Effector memory CD4-positive, alpha-beta T cell (primary cell): ENCODE data around the gene LPAR5.

Experiments used
- DNase-seq, 3 donors: peaks; one replicate each; pipeline ENCODE4 v3.0.0-alpha.2; 2020
- H3K27ac ChIP-seq: 2 replicates; pipeline ENCODE4 v1.7.0; 2013; ENCODE audit warnings: mild to moderate bottlenecking, low read length, moderate library complexity; ENCODE audit not compliant: insufficient read depth, poor library complexity, severe bottlenecking
- H3K27me3 ChIP-seq: replicated peaks from 2 replicates; pipeline ENCODE4 v1.7.0; 2013; ENCODE audit warnings: mild to moderate bottlenecking, low read length; ENCODE audit not compliant: insufficient read depth, control insufficient read depth, poor library complexity, severe bottlenecking
- H3K36me3 ChIP-seq: 2 replicates; pipeline ENCODE4 v1.7.0; 2013; ENCODE audit warnings: mild to moderate bottlenecking, low read length, moderate library complexity; ENCODE audit not compliant: control insufficient read depth, insufficient read depth
- H3K4me1 ChIP-seq: 2 replicates; pipeline ENCODE4 v1.7.0; 2013; ENCODE audit warnings: low read length, mild to moderate bottlenecking; ENCODE audit not compliant: control insufficient read depth, insufficient read depth, poor library complexity, severe bottlenecking
- H3K4me3 ChIP-seq: 2 replicates; pipeline ENCODE4 v1.7.0; 2013; ENCODE audit warnings: low read length, low read depth, mild to moderate bottlenecking; ENCODE audit not compliant: insufficient read depth, poor library complexity, severe bottlenecking
- H3K9me3 ChIP-seq: 2 replicates; pipeline ENCODE4 v1.7.0; 2013; ENCODE audit warnings: mild to moderate bottlenecking, low read length, moderate library complexity; ENCODE audit not compliant: control insufficient read depth
- total RNA-seq, 3 donors: gene quantifications; one replicate each; lab custom pipeline; 2026; lab: John Stamatoyannopoulos, UW

Gene LPAR5
- 3.8 to 6.6 (median 4.3) reads per million in 3 donors for total RNA-seq

DNA sequence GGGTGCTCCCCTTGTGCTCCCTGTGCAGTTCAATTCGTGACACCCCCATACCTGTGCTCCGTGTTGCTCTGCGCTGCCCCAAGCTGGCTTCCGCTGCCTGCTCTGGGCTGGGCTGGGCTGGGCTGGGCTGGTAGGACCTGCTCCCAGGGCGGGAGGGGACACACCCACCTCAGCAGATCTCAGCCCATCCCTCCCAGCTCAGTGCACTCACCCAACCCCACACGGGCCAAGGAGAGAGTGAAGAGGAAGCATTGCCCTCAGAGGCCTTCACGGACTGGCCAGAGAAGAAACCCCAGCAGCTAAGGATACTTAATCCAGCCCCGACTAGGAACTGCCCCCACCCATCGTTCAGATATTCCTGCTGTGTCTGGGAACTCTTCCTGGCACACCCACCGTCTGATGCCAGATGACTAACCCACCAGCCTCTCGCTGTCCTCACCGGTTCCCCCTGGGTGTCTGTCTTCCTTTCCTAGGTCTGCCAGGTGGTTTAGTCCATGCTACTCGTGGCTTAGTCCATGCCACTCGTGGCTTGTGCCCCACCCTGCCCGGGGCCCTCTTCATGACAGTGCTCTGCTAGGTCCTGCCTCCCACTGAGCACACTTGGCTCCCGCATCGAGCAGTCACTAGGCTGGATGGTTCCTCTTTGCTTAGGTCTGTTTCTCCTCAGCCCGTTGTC lies at the start of gene LPAR5:
TSS of gene LPAR5 (minus strand) at position 104 of the 676 bp plus-strand sequence. CDS start 14,711 bp downstream, outside the sequence.
- Histone ChIP-seq H3K27me3 (no peaks in the 10 kb centered on the region), H3K27ac (peak within 1 kb of the TSS; percentile 46)
- no peak for DNase-seq

DNA sequence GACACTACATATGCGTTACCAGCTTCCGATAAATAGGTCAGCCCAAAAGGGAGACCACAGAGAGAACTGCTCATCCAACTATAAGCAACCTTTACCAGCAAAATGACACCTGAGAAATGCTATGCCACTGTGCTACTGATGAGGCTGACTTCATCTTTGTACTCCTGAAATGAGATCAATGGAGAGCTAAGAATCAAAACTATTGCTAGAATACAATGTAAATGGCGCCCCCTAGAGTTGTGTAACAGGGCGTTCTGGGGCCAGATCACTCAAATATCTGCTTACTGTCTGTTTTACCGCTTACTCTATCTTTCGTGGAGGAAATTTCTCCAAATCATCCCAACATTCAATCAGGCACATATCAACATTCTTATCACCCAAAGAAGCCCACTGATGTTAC lies 48.9 kb upstream of the LPAR5 start:
- DNase-seq: no peak

More for the DNA sequence above, at the start of gene LPAR5:
- H3K4me3 ChIP-seq: peak within 1 kb of the TSS; percentile 29
- no peaks in the 10 kb centered on the region for H3K36me3 ChIP-seq
- H3K4me1 ChIP-seq: peaks cover 30% of the 10 kb centered on the region
- H3K9me3 ChIP-seq: no peaks in the 10 kb centered on the region

DNA sequence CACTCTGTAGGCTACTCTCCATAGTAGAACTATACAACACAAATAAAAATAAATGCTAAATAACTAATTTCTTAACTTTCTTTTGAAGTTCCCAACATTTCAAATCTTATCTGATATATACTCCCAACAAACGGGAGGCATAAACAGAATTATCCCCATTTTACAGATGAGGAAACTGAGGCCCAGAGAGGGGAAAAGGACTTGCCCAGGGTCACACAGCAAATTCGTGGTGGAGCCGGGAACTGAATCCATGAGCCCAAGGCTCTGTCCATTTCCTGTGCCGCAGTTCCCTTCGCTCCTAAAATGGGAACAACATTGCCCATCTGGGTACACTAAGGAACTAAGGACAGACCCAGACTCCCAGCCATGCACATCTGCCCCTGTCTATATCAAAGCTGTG lies 41.2 kb upstream of the LPAR5 start:
- no peaks in the 10 kb centered on the region for H3K9me3 ChIP-seq
- DNase-seq: no peak
- peaks cover 85% of the 10 kb centered on the region for H3K36me3 ChIP-seq
- no peaks in the 10 kb centered on the region for H3K27me3 ChIP-seq
- H3K27ac ChIP-seq: no peak overlapping the region
- no peaks in the 10 kb centered on the region for H3K4me1 ChIP-seq
- no peak overlapping the region for H3K4me3 ChIP-seq

More for the DNA sequence above, 48.9 kb upstream of the LPAR5 start:
- Histone ChIP-seq H3K4me1 (peaks cover 13% of the 10 kb centered on the region), H3K27me3 (no peaks in the 10 kb centered on the region), H3K27ac (no peak overlapping the region), H3K36me3 (peaks cover 11% of the 10 kb centered on the region), H3K4me3 (no peak overlapping the region), H3K9me3 (no peaks in the 10 kb centered on the region)

DNA sequence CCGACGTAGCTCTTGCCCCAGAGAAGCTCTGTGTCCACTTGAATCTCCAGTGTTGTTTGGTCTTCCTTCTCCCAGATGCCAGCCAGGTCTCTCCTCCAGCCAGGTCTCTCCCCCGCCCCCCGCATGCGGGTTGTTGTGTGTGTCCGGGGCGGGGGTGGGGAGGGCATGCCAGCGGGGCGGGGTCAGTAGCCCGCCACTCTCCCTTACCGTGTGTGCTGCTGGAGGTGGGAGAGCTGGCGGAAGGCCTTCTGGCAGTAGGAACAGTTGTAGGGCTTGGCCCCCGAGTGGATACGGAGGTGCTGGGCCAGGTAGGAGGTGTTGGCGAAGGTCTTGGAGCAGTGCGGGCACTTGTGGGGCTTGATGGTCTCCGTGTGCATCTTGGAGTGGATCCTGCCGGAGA lies 36.4 kb upstream of the LPAR5 start:
- DNase-seq: no peak
- no peak overlapping the region for H3K27ac ChIP-seq
- no peaks in the 10 kb centered on the region for H3K4me1 ChIP-seq
- H3K27me3 ChIP-seq: no peaks in the 10 kb centered on the region
- H3K4me3 ChIP-seq: no peak overlapping the region
- H3K36me3 ChIP-seq: peaks cover 99% of the 10 kb centered on the region
- no peaks in the 10 kb centered on the region for H3K9me3 ChIP-seq

DNA sequence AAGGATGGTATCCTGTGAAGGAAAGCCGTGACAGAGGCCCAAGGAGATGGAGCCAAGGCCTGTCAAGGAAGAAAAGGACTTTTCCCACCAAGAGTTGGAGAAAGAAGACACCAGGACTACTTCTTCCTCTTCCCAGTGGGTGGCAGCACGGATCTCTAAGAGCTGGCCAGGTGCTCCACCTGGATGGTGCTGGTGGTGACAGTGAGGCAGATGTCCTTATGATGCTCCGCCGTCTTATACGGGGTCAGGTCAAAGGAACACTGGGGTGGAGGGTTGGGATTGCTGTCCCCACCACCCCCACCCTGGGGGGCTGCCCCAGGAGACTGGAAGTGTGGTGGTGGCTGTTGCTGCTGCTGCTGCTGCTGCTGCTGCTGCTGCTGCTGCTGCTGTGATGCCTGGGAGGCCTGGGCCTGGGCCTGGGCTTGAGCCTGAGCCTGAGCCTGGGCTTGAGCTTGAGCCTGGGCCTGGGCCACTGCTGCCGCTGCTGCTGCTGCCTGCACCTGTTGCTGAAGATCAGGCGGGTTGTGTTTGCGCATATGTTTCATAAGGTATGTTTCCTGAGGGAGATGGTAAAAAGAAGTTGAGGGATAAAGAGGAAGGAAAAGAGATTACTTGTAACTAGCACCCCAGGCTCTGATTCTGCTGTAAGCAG lies 31.9 kb upstream of the LPAR5 start:
- H3K36me3 ChIP-seq: peaks cover 57% of the 10 kb centered on the region
- no peak for DNase-seq

DNA sequence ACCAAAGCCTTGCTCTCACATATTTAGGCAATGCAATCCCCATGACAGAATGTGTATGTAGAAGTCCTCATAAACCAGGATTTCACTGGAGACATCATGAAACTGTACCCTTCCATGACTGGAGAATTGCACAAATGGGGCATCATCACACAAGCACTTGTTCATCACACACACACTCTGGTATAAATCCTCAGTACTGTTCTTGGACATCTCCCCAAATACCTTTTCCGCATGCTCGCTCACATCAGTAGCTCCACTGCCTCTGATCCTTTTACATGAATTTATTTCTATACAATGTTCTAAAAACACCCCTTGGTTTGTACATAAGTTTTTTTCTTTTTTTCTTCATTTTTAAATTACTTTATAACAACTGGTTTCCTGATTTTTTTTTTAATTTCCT lies 30.5 kb upstream of the LPAR5 start:
- H3K4me3 ChIP-seq: no peak overlapping the region
- H3K4me1 ChIP-seq: peaks cover 17% of the 10 kb centered on the region
- DNase-seq: no peak
- H3K27ac ChIP-seq: no peak overlapping the region
- no peaks in the 10 kb centered on the region for H3K9me3 ChIP-seq
- H3K27me3 ChIP-seq: no peaks in the 10 kb centered on the region
- peaks cover 42% of the 10 kb centered on the region for H3K36me3 ChIP-seq

More for the DNA sequence above, 31.9 kb upstream of the LPAR5 start:
- no peak overlapping the region for H3K27ac ChIP-seq
- no peak overlapping the region for H3K4me3 ChIP-seq
- H3K9me3 ChIP-seq: no peaks in the 10 kb centered on the region
- no peaks in the 10 kb centered on the region for H3K27me3 ChIP-seq
- peaks cover 5% of the 10 kb centered on the region for H3K4me1 ChIP-seq

DNA sequence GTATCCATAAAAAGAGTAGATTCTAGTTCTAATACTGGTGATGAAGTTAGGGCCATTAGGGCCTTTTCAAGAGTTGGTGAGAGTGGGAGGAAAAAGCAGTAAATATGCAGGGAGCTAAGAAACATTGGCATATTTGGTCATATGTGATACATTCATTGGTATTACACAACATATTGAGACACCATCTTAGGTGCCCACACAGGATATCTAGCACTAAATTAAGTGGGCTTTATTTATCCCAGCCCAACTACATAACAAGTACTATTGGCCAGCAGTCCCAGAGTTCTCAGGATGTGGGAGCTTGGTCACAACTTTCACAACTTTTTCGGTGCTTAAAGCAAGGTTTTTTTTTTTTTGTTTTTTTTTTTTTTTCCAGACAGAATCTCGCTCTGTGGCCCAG lies 29.1 kb upstream of the LPAR5 start:
- H3K27ac ChIP-seq: no peak overlapping the region
- no peak overlapping the region for H3K4me3 ChIP-seq
- peaks cover 30% of the 10 kb centered on the region for H3K36me3 ChIP-seq
- peaks cover 17% of the 10 kb centered on the region for H3K4me1 ChIP-seq
- no peak for DNase-seq
- H3K27me3 ChIP-seq: no peaks in the 10 kb centered on the region
- H3K9me3 ChIP-seq: no peaks in the 10 kb centered on the region

DNA sequence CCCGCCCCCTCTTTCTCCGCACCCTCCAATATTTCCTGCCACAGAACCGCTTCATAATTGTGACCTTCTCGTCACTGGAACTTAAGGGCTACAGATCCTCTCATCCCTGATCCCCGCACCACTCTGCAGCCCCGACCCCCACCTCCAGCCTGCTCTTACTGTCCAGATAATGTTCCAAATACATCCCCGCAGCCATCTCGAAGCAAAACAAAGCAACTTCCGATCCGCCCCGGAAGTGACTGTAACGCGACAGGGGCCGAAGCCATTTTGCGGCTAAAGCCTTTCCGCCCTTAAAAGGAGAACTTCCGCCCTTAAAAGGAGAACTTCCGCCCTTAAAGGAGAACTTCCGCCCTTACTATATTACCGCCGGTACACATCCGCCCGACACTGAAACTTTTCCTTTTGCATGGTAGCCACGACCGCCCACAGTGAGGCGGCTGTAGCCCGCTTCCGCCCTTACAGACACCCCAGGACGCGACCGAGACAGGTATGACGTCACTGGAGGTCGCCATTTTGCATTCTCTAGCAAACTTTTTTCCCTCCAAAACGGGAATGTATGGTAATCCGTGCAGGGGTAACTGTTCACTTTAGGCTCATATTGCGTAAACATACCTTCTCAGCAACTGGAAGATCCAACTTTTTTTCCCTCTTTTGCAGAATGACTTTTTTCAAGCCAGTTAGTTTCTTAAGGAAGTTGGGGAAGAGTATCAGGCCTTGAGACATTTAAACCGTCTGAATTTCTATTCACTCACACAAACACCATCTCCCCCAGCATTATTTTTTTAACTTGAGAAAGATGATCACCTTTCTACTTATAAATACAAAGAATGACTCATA lies 27.4 kb upstream of the LPAR5 start, which contains the start of gene ING4:
TSS of gene ING4 (minus strand) at position 214 of the 837 bp plus-strand sequence. CDS start at position 196, 18 bp downstream.
- Histone ChIP-seq H3K27me3 (no peaks in the 10 kb centered on the region), H3K27ac (peak within 1 kb of the TSS; percentile 87), H3K36me3 (peaks cover 15% of the 10 kb centered on the region), H3K9me3 (no peaks in the 10 kb centered on the region), H3K4me1 (peaks cover 17% of the 10 kb centered on the region), H3K4me3 (peak within 1 kb of the TSS; percentile 97)
- DNase-seq: peak; percentile 93 to 96 (median 94)

DNA sequence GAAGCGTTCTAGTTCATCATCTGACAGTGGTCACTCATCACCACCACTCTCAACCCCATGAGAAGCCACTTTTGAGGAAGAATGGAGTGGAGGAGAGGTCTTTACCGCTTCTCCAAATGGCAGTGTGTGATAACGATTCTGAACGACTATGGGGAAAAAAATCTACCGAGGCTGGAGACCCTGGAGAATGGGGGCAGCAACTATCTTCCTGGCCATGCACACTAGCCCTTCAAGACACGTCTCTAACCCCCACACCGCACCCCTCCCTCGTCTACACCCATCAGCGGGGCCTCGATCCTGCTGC lies 26.8 kb upstream of the LPAR5 start:
- Histone ChIP-seq H3K27ac (peak overlapping the region; percentile 87), H3K9me3 (no peaks in the 10 kb centered on the region), H3K36me3 (peaks cover 11% of the 10 kb centered on the region), H3K4me3 (peak overlapping the region; percentile 97), H3K4me1 (peaks cover 17% of the 10 kb centered on the region), H3K27me3 (no peaks in the 10 kb centered on the region)
- no peak for DNase-seq
